ENCODE results near the gene UBAC2. TPM values are rescaled to one million over a fixed set of nuclear protein-coding genes. Genes with fewer than 3 reads are reported as not detected.
A peak's percentile ranks its signal among the peaks of the same experiment; 100 is the strongest.

UBAC2 gene
- total and polyA plus RNA-seq, 2 donors (not counting 1 experiment from before 2014, with no cell fraction given): 32.4 to 87.4 TPM

DNA sequence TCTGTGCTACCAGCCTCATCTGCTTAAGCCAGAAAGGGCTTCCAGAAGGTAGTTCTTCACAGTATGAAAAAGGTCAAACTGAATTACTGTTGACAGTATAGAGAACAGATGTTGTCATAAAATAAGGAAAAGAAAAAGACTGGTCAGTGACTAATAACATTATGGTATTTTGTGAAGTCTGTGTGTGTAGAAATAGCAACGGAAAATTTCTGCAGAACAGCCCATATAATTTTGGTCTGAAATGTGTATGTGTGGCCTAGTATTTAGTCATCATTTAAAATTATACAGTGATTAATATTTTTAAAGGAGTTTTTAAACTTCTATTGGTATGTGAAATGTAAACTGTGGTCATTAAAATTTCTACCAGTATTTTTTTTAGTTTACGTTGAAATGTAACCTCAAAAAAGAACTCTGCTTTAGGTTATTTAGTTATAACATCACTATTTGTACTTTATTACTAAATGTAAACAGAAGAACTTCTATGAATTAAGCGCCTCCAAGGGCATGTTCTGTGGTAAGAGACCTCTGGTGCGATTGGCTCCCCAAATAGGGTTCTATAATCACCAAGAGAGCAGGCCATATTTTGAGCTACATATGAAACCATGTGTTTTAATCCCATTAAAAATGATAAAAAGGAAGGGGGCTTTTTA, 109.9 kb downstream of the UBAC2 start:
- Histone ChIP-seq H3K4me1 (ENCODE audit: control insufficient read depth, extremely low read depth, insufficient read depth, low read length) (peaks cover 28% of the 10 kb centered on the region), H3K36me3 (ENCODE audit: control insufficient read depth, insufficient read depth, low read length) (no peaks in the 10 kb centered on the region), H3K9me3 (ENCODE audit: control insufficient read depth, insufficient read depth, low read depth, low read length) (no peaks in the 10 kb centered on the region), H4K20me1 (ENCODE audit: control insufficient read depth, extremely low read depth, insufficient read depth, low read length) (no peaks in the 10 kb centered on the region), H2AFZ (ENCODE audit: low read length) (no peak overlapping the region), H3K9ac (ENCODE audit: insufficient read depth, low read length) (no peak overlapping the region), H3K27me3 (ENCODE audit: control insufficient read depth, insufficient read depth, low read length) (no peaks in the 10 kb centered on the region), H3K27ac (ENCODE audit: insufficient read depth, low read length) (peak overlapping the region; percentile 75), H3K4me3 (replicated peaks in 1 of 4; ENCODE audit: control extremely low read depth in 1 of 4, insufficient read depth in 1 of 4, low read depth in 3 of 4, low read length in 4 of 4) (no peak overlapping the region), H3K79me2 (ENCODE audit: control insufficient read depth, insufficient read depth, low read length) (no peaks in the 10 kb centered on the region), H3K4me2 (ENCODE audit: extremely low read depth, insufficient read depth, low read length) (peak overlapping the region; percentile 46)
- peak; percentile 86 to 90 for DNase-seq (ENCODE audit: low read depth in 2 of 2)
- no peak for TF ChIP-seq EZH2 (IDR thresholded peaks at IDR 0.05; ENCODE audit: low read length, missing control alignments)
- TF ChIP-seq, protein P1, sequence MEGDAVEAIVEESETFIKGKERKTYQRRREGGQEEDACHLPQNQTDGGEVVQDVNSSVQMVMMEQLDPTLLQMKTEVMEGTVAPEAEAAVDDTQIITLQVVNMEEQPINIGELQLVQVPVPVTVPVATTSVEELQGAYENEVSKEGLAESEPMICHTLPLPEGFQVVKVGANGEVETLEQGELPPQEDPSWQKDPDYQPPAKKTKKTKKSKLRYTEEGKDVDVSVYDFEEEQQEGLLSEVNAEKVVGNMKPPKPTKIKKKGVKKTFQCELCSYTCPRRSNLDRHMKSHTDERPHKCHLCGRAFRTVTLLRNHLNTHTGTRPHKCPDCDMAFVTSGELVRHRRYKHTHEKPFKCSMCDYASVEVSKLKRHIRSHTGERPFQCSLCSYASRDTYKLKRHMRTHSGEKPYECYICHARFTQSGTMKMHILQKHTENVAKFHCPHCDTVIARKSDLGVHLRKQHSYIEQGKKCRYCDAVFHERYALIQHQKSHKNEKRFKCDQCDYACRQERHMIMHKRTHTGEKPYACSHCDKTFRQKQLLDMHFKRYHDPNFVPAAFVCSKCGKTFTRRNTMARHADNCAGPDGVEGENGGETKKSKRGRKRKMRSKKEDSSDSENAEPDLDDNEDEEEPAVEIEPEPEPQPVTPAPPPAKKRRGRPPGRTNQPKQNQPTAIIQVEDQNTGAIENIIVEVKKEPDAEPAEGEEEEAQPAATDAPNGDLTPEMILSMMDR (conservative IDR thresholded peaks at IDR 0.05 in 1 of 2, IDR thresholded peaks at IDR 0.05 in 1 of 2; ENCODE audit: low read depth in 1 of 2, low read length in 2 of 2): no peak

DNA sequence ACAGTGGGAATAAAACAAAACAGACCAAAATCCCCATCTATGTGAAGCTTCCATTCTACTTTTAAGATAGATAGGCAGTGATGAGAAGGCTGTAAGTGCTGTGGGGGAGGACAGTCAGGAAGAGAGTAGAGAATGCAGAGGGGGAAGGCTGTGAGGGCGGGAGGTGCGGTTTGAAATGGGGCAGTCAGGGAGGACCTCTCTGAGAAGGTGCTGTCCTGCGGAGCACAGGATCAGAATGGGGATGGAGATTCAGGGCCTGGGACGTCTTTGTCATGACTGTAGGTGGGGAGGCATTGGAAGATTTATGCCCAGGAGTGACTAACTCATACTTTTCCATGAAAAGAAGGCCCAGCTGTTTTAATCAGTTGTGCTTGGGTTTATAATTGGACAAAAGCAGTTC, 110.5 kb downstream of the UBAC2 start:
- peak in 1 of 2 donors; percentile 66 for DNase-seq (ENCODE audit: low read depth in 2 of 2)

DNA sequence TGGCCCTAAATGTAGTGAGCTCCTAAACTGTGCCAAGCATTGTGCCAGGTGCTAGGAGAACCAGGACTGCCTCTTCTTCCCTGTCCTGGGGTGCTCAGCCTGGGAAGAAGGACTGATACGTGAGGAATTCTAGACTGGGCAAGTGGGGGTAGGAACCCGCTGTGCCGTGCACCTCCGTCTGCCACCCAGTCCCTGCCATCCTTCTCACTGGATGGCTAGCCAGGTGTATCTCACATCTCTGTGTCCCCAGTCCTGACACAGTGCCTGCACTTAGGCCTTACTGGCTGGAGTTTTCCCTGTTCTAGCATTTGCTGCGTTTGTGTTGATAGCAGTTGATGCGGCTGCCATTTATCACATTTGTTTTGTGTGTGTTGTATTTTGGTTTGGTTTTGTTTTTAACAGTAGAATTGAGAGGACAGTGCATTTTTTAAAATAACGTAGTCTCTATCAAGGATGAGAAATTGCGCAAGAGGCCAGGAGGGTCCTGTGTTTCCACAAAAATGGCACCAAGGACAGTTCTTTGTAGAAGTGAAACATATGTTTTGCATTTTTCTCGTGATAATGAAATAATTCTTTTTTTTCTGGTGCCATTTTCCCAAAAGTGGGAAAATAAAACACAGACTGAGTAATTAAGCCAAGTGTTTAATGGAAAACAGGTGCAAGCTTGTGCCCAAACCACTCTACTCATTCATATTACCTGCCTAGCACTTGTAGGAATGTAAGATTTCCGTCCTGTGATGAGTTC, 111.3 kb downstream of the UBAC2 start:
- Histone ChIP-seq H2AFZ (ENCODE audit: low read length) (no peak overlapping the region), H3K4me3 (replicated peaks in 1 of 4; ENCODE audit: control extremely low read depth in 1 of 4, insufficient read depth in 1 of 4, low read depth in 3 of 4, low read length in 4 of 4) (no peak overlapping the region), H3K4me1 (ENCODE audit: control insufficient read depth, extremely low read depth, insufficient read depth, low read length) (peaks cover 28% of the 10 kb centered on the region), H3K9me3 (ENCODE audit: control insufficient read depth, insufficient read depth, low read depth, low read length) (no peaks in the 10 kb centered on the region), H3K4me2 (ENCODE audit: extremely low read depth, insufficient read depth, low read length) (no peak overlapping the region), H4K20me1 (ENCODE audit: control insufficient read depth, extremely low read depth, insufficient read depth, low read length) (no peaks in the 10 kb centered on the region), H3K9ac (ENCODE audit: insufficient read depth, low read length) (no peak overlapping the region), H3K27ac (ENCODE audit: insufficient read depth, low read length) (peak overlapping the region; percentile 38), H3K36me3 (ENCODE audit: control insufficient read depth, insufficient read depth, low read length) (no peaks in the 10 kb centered on the region), H3K79me2 (ENCODE audit: control insufficient read depth, insufficient read depth, low read length) (no peaks in the 10 kb centered on the region), H3K27me3 (ENCODE audit: control insufficient read depth, insufficient read depth, low read length) (no peaks in the 10 kb centered on the region)
- no peak for DNase-seq (ENCODE audit: low read depth in 2 of 2)
- no peak for TF ChIP-seq EZH2 (IDR thresholded peaks at IDR 0.05; ENCODE audit: low read length, missing control alignments)
- TF ChIP-seq, protein P1 (conservative IDR thresholded peaks at IDR 0.05 in 1 of 2, IDR thresholded peaks at IDR 0.05 in 1 of 2; ENCODE audit: low read depth in 1 of 2, low read length in 2 of 2): no peak

More for the DNA sequence above, 110.5 kb downstream of the UBAC2 start:
- Histone ChIP-seq H3K4me1 (ENCODE audit: control insufficient read depth, extremely low read depth, insufficient read depth, low read length) (peaks cover 28% of the 10 kb centered on the region), H3K9me3 (ENCODE audit: control insufficient read depth, insufficient read depth, low read depth, low read length) (no peaks in the 10 kb centered on the region), H2AFZ (ENCODE audit: low read length) (no peak overlapping the region), H3K27ac (ENCODE audit: insufficient read depth, low read length) (peak overlapping the region; percentile 38), H3K4me2 (ENCODE audit: extremely low read depth, insufficient read depth, low read length) (no peak overlapping the region), H3K9ac (ENCODE audit: insufficient read depth, low read length) (no peak overlapping the region), H4K20me1 (ENCODE audit: control insufficient read depth, extremely low read depth, insufficient read depth, low read length) (no peaks in the 10 kb centered on the region), H3K27me3 (ENCODE audit: control insufficient read depth, insufficient read depth, low read length) (no peaks in the 10 kb centered on the region), H3K79me2 (ENCODE audit: control insufficient read depth, insufficient read depth, low read length) (no peaks in the 10 kb centered on the region), H3K4me3 (replicated peaks in 1 of 4; ENCODE audit: control extremely low read depth in 1 of 4, insufficient read depth in 1 of 4, low read depth in 3 of 4, low read length in 4 of 4) (no peak overlapping the region), H3K36me3 (ENCODE audit: control insufficient read depth, insufficient read depth, low read length) (no peaks in the 10 kb centered on the region)
- TF ChIP-seq, protein P1 (conservative IDR thresholded peaks at IDR 0.05 in 1 of 2, IDR thresholded peaks at IDR 0.05 in 1 of 2; ENCODE audit: low read depth in 1 of 2, low read length in 2 of 2): no peak
- TF ChIP-seq EZH2 (IDR thresholded peaks at IDR 0.05; ENCODE audit: low read length, missing control alignments): no peak

Measured in fibroblast of lung (primary cell).